Measurements from ENCODE around the gene TIAM2.
A peak's percentile ranks its signal among the peaks of the same experiment; 100 is the strongest.

TIAM2 gene

GRCh38 chr6:155263373-155264063, 268.4 kb downstream of the TIAM2 start, which contains the start of gene CLDN20:
CLDN20 (plus strand) TSS chr6:155264013; CDS start chr6:155275720, 11,707 bp downstream.
- DNase-seq (ENCODE audit: low spot score) = no peak

- DNase-seq (ENCODE audit: low spot score) = no peak
These were observed 269.7 kb downstream of the TIAM2 start for GRCh38 chr6:155264693-155265320.

GRCh38 chr6:155265843-155266535, 270.9 kb downstream of the TIAM2 start:
- no peak for DNase-seq (ENCODE audit: low spot score)

GRCh38 chr6:155267411-155267810, 272.3 kb downstream of the TIAM2 start:
- no peak for DNase-seq (ENCODE audit: low spot score)

- DNase-seq (ENCODE audit: low spot score) = peak; percentile 67
These were observed 273.2 kb downstream of the TIAM2 start for GRCh38 chr6:155268088-155268867.

- DNase-seq (ENCODE audit: low spot score) = no peak
These were observed 274.6 kb downstream of the TIAM2 start for GRCh38 chr6:155269765-155270164.

- no peak for DNase-seq (ENCODE audit: low spot score)
These were observed 275.5 kb downstream of the TIAM2 start for GRCh38 chr6:155270561-155271091.

- DNase-seq (ENCODE audit: low spot score) = no peak
These were observed 276.0 kb downstream of the TIAM2 start for GRCh38 chr6:155271145-155271544.

- DNase-seq (ENCODE audit: low spot score) = no peak
These were observed 277.5 kb downstream of the TIAM2 start for GRCh38 chr6:155272353-155273232.

- no peak for DNase-seq (ENCODE audit: low spot score)
These were observed 278.3 kb downstream of the TIAM2 start for GRCh38 chr6:155273431-155273830.

- no peak for DNase-seq (ENCODE audit: low spot score)
These were observed 279.0 kb downstream of the TIAM2 start for GRCh38 chr6:155274106-155274505.

- no peak for DNase-seq (ENCODE audit: low spot score)
These were observed 279.4 kb downstream of the TIAM2 start for GRCh38 chr6:155274533-155274932.

GRCh38 chr6:155275808-155276480, 280.8 kb downstream of the TIAM2 start:
- no peak for DNase-seq (ENCODE audit: low spot score)

- no peak for DNase-seq (ENCODE audit: low spot score)
These were observed 281.5 kb downstream of the TIAM2 start for GRCh38 chr6:155276638-155277037.

- no peak for DNase-seq (ENCODE audit: low spot score)
These were observed 283.4 kb downstream of the TIAM2 start for GRCh38 chr6:155278319-155279049.

- no peak for DNase-seq (ENCODE audit: low spot score)
These were observed 289.7 kb downstream of the TIAM2 start for GRCh38 chr6:155284775-155285174.

GRCh38 chr6:155287762-155288161, 292.6 kb downstream of the TIAM2 start:
- no peak for DNase-seq (ENCODE audit: low spot score)

GRCh38 chr6:155290491-155290890, 295.4 kb downstream of the TIAM2 start:
- no peak for DNase-seq (ENCODE audit: low spot score)

- DNase-seq (ENCODE audit: low spot score) = no peak
These were observed 296.2 kb downstream of the TIAM2 start for GRCh38 chr6:155291291-155291690.

- DNase-seq (ENCODE audit: low spot score) = no peak
These were observed 297.6 kb downstream of the TIAM2 start for GRCh38 chr6:155292711-155293110.

Data from NAMALWA (cell line).